Kasumi-1 (cell line): Measurements from ENCODE around the gene ATXN1.
"Not testable (repeated sequence)": the region's sequence is repeated elsewhere in the genome, so short reads cannot be mapped to it uniquely, and the experiment has no call there.

Experiments
- DNase-seq, 2 experiments: peaks; one replicate each; lab custom pipeline; 2025; lab: John Stamatoyannopoulos, UW

Gene ATXN1

DNA sequence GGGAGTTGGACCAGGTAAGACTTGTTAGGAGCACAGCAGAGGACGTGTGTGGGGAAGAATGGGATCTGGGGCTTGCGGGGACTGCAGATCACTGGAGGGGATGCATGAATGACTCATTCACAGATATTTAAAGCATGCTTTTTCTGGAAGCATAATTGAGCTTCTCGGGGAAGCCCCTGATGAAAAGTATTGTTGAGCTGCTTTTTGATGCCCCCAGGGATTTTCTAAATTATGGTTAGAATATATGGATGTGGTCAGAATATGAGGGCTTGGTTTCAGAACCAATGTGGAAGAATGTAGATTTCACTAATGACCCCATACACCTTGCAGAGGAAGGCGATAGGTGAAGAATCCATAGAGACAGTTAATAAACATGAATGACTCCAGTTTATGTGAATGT is 486.8 kb downstream of the ATXN1 start:
- no peak for DNase-seq

DNA sequence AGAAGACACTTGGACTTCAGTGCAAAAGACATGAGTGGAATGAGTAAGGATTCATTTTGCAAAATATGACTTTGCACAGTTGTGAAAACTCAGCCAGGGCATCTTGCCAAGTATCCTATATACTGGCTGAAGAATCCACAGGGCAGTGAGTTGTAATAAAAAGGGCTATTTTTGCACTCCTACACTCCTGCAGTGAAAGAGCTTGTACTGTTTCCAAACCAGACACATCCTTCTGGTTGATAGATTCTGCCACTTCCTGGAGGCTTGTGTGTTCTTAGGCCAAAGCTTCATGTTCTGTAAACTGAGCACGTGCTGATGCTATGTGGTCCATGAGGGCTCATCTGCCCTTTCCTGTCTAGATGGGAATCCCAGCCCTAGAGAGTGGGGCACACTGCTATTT is 488.0 kb downstream of the ATXN1 start:
- peak; percentile 54 to 73 for DNase-seq

- DNase-seq = no peak
Measured at GRCh38 chr6:16272201-16272600, 489.1 kb downstream of the ATXN1 start.

GRCh38 chr6:16271428-16271827 is 489.8 kb downstream of the ATXN1 start:
- DNase-seq = no peak

DNA sequence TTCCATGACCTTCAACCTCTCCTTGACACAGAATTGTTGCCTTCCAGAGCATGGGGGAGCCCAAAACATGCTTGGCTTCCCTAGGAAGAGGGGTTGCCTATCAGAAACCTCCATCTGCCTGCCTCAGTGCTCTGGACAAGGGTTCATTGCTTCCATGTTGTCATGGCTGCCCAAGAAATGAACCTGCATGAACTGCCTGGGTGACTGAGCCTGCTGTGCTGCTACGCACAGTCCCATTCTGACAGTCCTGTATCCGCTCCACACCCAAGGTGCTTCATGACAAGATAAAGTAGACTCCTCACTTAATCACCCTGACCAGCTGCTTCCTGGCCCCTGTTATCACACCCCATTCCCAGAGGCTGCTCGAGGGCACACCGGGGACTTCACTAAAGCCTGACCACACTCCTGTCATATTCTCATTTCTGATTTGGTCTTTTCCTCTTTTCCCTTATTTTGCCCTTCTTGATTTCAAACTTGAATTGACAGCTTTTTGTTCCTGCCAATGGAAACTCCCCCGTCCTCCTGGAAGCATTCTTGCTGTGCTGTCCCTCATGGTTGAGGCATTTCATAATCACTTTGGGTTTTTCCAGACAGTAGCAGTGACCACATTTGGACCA is 491.0 kb downstream of the ATXN1 start:
- DNase-seq = peak in 1 of 2 experiments; percentile 1

- DNase-seq = not testable (repeated sequence)
Measured at GRCh38 chr6:16269442-16270070, 491.7 kb downstream of the ATXN1 start.

DNA sequence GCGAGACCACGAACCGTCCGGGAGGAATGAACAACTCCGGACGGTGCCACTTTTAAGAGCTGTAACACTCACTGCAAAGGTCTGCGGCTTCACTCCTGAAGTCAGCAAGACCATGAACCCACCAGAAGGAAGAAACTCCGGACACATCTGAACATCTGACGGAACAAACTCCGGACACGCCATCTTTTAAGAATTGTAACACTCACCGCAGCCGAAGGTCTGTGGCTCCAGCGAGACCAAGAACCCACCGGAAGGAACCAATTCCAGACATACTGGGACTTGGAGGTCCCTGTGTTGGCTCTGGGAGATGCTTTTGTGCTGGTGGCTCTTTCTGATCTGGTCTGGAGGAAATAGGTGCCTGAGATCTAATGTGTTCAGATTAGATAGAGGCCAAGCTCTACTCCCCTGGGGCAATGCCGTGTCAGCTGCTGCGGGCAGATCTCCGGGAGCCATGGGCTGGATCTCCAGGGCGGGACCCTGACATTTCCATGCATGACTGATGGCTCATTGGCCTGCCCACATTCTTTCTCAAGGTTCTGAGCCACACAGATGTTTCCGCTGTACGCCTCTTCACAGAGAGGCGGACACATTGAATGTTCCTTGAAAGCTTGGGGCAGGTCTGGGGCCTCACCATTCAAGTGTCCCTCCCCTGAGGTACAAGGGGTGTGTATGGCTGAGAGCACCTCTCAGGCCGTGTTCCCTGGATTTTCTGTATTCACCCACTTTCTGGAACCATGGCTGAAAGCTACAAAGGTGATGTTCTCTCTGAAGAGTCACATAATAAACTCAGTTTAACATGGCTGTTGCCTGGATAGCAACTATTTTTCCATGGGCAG is 493.6 kb downstream of the ATXN1 start:
- peak; percentile 60 to 78 for DNase-seq

DNA sequence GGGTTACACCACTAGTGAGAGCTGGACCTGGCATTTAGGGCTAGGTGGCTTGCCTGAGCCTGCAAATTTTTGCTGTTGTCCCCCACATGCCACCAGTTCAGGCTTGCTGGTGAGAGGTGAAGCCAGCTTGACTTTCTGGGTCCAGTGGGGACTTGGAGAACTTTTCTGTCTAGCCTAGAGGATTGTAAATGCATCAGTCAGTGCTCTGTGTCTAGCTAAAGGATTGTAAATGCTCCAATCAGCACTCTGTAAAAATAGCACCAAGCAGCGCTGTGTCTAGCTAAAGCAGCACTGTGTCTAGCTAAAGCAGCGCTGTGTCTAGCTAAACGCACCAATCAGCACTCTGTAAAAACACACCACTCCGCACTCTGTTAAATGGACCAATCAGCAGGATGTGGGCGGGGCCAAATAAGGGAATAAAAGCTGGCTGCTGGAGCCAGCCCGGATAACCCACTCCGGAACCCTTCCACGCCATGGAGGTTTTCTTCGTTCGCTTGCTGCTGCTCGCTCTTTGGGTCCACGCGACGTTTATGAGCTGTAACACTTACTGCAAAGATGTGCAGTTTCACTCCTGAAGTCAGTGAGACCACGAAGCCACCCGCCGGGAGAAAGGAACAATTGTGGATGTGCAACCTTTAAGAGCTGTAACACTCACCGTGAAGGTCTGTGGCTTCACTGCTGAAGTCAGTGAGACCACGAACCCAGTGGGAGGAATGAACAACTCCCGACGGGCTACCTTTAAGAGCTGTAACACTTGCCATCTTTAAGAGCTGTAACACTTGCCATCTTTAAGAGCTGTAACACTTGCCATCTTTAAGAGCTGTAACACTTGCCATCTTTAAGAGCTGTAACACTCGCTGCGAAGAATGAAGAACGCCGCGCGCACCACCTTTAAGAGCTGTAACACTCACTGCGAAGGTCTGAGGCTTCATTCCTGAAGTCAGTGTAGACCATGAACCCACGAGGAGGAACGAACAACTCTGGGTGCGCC is 495.6 kb downstream of the ATXN1 start:
- no peak for DNase-seq

GRCh38 chr6:16264785-16265184 is 496.5 kb downstream of the ATXN1 start:
- DNase-seq = no peak

GRCh38 chr6:16263464-16264099 is 497.7 kb downstream of the ATXN1 start:
- DNase-seq = not testable (repeated sequence)

DNA sequence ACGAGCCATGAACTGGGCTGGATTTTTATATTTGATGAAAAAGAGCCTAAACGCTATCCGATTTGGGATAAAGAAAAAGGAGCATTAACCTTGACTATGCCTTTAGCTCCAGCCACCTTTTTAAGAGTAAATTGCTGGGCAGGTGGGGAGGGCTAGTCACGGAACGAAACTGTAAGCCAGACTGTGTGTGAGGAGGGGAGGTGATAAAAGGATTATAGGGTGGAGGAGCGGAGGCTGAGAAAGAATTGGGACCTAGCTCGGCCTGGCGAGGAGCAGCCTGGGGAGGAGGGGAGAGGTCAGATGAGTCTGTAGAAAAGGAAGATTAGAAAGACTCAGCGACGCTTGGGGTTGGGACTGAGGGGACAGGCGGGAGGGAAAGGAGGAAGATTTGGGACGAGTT is 498.5 kb downstream of the ATXN1 start:
- not testable (repeated sequence) for DNase-seq

DNA sequence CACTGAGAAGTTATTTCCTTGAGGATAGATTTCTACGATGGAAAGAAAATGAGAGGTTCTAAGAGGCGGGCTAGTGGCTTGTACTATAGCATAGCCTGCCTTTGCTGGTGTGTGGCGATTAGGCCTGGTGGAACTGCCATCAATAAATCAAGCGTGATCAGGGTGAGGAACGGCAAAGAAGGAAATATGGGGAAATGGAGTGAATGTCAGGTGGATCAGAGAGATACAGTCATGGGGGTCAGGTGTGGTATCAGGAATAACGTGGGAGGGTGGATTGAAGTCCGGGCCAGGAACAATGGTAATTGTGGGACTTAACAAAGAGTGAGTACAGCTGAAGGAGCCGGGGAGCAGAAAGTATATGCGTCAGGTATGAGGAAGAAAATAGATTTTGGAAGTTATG is 500.7 kb downstream of the ATXN1 start:
- DNase-seq = not testable (repeated sequence)

- DNase-seq = not testable (repeated sequence)
Measured at GRCh38 chr6:16259604-16260003, 501.7 kb downstream of the ATXN1 start.

GRCh38 chr6:16258709-16259075 is 502.6 kb downstream of the ATXN1 start:
- no peak for DNase-seq

DNA sequence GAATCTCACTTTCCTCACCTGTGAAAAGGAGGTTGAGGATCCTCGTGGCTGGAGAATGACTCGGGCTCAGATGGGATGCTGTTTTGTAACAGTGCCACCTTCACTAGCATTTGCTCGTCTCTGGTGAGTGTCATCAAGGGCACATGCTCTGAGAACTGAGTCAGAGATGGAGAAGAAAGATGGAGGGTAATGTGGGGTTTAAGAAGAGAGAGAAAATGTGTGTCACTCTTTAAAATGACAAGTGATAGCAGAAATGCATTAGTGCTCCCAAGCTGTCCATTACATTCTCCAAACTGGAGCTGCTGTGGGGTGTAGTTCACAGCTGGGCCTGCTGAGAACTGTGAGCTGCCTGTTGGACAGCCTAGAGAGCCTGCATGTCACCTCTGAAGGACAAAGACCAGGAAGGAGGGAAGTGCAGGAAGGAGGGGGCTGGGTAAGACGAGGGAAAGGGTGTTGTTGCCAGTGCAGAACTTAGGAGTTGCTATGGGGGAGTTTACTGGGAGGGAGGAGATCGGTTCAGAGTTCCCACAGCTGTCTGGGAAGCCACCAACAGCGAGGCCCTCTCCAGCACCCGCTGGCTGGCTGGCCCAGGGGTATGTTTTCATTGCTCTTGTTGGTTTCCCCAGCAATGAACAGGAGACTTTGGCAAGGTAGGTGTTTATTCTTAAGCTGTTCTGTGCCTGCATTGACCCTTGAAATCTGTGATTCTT is 503.1 kb downstream of the ATXN1 start:
- no peak for DNase-seq

GRCh38 chr6:16256781-16257180 is 504.5 kb downstream of the ATXN1 start:
- DNase-seq = no peak

DNA sequence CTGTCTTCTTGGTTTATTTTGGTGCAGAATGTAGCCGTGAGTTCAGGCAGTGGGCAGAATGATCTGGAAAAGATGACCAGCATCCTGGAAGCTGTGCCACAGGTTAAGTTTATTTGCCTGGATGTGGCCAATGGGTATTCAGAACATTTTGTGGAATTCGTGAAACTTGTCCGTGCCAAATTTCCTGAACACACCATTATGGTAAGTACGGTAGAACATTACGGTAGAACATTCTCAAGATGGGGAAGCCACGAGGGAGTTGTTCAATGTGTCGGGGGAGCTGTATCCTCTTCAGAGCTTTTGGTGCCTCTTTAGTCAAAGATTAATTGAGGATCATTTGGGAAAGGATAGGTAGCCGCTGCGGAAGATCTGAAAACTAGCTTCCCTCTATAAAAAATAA is 506.7 kb downstream of the ATXN1 start:
- DNase-seq = no peak

GRCh38 chr6:16253399-16254144 is 507.7 kb downstream of the ATXN1 start:
- DNase-seq = no peak

- no peak for DNase-seq
Measured at GRCh38 chr6:16252686-16253299, 508.5 kb downstream of the ATXN1 start.

DNA sequence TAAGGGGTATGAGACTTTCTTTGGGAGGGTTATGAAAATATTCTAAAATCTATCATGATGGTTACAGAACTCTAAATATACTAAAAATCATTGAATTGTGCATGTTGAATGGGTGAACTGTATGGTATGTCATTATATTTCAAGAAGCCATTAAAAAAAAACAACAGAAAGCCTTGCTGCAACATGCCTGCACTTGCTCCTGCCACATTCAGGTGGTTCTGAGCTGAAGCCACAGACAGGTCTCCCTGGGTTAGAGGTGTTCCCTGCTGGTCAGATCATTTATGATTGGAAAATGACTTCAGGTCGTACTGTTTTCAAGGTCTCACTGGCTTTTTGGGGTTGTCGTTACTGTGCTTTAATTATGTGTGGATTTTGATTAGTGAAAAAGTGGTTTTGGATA is 509.6 kb downstream of the ATXN1 start:
- DNase-seq = no peak
